HG02571 (cell line): Measurements from ENCODE around the gene NPHS1.
"Not testable (repeated sequence)": the region's sequence is repeated elsewhere in the genome, so short reads cannot be mapped to it uniquely, and the experiment has no call there.

Experiments used
- ATAC-seq: cut with Tn5 transposase; IDR thresholded peaks from one replicate; pipeline ENCODE4 v1.9.1; 2021; ENCODE audit warnings: mild to moderate bottlenecking, moderate library complexity; ENCODE audit not compliant: unreplicated experiment

NPHS1 gene

DNA sequence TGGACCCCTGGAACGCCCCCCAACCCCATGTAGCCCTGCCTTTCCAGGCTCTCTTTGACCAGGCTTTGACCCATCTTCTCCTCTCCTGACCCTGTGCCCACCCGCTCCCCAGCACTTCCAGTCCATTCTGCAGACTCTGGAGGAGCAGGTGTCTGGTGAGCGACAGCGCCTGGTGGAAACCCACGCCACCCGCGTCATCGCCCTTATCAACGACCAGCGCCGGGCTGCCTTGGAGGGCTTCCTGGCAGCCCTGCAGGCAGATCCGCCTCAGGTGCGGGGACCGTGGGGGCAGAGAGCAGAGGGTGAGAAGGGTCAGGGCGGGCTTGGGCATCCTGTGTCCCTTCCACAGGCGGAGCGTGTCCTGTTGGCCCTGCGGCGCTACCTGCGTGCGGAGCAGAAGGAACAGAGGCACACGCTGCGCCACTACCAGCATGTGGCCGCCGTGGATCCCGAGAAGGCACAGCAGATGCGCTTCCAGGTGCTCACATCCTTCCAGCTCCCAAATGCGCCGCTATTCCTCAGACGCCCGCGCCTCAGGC, 22.2 kb upstream of the NPHS1 start:
- ATAC-seq = no peak

DNA sequence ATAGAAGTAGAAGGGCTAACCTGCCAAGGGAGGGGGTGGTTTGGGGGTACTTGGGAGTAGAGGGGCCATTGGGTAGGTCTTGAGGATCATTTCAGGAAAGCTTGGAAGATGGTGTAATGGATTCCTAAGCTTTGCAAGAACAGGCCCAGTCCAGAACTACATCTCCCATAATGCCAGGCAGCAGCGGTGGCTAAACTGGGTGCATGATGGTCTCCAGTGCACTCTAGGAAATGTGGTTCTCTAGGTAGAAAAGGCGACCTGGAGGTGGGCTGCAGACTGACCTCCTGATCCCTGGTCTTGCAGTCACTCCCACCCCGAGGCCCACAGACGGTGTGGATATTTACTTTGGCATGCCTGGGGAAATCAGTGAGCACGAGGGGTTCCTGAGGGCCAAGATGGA, 19.9 kb upstream of the NPHS1 start:
- ATAC-seq = no peak

DNA sequence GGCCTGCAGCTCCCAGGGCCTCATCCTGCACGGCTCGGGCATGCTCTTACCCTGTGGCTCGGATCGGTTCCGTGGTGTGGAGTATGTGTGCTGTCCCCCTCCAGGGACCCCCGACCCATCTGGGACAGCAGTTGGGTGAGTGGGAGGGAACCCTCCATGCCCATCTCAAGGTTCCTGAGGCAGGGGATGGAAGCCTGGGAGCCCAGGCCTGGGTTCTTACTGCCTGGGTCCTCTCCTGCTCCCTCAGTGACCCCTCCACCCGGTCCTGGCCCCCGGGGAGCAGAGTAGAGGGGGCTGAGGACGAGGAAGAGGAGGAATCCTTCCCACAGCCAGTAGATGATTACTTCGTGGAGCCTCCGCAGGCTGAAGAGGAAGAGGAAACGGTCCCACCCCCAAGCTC, 19.3 kb upstream of the NPHS1 start:
- ATAC-seq = no peak

DNA sequence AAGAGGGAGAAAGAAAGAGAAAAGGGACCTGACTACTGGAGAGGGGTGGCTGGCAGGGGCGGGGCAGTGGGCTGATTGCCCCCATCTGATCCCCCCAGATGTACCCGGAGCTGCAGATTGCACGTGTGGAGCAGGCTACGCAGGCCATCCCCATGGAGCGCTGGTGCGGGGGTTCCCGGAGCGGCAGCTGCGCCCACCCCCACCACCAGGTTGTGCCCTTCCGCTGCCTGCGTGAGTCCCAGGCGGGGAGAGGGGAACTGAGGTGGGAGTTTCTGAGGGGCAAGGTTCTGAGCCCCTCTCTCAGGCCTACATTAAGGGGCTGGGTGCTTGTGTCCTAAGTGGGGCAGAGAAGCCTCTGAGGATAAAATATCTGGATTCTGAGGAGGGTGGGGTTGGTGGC, 18.5 kb upstream of the NPHS1 start:
- ATAC-seq = no peak

DNA sequence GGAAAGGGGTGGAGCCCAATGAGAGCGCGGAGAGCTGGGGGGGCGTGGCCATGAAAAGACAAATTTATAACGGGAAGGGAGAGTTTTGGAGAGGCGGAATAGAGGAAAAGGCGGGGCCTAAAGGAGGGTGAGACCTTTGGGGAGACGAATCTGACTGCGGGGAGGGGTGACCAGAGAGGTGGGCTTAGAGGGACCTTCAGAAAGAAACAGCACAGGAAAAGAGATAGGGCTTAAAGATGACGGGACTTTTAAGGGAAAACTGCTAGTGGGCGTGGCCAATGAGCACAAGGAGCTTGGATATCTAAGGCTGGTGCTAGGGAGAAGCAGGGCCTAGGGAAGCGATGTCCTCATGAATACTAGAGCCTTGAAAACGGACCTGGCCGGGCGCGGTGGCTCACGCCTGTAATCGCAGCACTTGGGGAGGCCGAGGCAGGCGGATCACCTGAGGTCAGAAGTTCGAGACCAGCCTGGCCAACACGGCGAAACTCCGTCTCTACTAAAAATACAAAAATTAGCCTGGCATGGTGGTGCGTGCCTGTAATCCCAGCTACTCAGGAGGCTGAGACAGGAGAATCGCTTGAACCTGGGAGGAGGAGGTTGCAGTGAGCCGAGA, 17.9 kb upstream of the NPHS1 start:
- ATAC-seq = not testable (repeated sequence)

DNA sequence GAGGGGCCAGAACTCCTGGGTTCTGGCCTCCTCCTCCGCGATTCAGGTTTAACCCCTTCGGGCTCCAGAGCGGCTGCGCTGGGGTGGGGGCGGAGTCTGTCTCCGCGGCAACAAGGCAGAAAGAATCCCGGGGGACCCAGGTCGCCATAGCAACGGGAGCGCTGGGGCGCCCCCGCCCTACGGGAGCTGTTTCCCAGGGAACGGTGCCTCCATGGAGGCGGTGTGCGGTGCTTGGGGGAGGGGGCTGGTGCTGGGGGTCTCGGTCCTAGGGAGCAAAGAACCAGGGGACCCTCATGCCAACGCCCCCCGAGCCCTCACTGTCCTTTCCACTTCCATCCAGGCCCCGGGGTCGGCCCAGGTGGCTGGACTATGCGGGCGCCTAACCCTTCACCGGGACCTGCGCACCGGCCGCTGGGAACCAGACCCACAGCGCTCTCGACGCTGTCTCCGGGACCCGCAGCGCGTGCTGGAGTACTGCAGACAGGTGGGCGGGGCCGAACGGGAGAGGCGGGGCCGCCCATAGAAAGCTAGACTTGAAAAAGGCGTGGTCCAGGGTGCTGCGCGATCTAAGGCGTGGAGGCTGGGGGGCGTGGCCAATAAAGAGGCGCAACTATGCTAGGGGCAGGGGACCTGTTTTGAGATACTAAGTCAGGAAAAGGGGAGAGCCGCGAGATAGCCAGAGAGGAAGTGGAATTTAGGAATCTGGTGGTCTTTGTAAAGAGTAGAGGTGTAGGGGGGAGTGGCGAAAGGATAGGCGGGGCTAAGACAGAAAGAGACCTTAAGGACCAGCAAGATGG, 17.2 kb upstream of the NPHS1 start:
- no peak for ATAC-seq

DNA sequence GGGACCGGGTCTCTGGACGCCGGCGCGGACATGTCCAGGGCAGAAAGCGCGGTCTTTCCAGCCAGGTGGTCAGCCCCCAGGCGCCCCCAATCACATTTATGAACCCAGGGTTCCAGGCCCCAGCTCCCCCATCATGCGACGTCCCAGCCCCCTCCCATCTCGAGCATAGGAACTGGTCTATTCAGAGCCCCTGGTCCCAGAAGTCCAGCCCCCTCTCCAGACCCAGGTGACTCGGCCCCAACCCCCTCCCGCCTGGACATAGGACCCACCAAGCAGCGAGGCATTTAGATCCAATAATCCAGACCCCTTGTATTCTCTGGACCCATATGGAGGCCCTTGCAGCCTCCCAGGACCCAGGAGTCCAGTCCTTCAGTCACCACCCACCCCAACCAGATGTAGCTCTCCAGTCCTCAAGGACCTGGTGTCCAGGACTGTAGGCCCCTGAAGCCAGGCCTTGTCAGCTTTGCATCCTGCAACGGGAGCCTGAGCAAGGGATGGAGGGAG, 16.6 kb upstream of the NPHS1 start:
- ATAC-seq = no peak

DNA sequence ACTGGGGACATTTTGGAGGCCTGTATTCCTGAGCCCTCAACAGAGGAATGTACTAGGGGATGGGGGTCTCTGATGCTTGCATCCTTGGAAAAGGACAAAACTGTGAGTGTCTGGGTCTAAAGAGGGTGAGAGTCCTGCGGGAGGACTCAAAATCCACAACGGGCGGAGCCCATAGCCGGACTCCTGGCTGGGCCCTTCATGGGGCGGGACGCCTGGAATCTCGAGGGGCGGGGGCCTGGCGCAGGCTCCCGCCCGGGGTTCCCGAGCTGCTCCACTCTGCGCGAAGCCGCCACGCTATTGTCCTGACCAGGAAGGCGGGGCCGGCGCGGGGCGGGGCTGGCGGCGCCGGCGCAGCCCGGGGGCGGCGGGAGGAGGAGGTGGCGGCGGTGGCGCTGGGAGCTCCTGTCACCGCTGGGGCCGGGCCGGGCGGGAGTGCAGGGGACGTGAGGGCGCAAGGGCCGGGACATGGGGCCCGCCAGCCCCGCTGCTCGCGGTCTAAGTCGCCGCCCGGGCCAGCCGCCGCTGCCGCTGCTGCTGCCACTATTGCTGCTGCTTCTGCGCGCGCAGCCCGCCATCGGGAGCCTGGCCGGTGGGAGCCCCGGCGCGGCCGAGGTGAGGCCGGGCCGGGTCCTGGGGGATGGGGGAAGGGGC, 16.0 kb upstream of the NPHS1 start, which contains the start of gene APLP1:
Gene APLP1 (plus strand): TSS at position 403 of the 651 bp plus-strand sequence. CDS start 63 bp downstream, at position 466.
- ATAC-seq = no peak

DNA sequence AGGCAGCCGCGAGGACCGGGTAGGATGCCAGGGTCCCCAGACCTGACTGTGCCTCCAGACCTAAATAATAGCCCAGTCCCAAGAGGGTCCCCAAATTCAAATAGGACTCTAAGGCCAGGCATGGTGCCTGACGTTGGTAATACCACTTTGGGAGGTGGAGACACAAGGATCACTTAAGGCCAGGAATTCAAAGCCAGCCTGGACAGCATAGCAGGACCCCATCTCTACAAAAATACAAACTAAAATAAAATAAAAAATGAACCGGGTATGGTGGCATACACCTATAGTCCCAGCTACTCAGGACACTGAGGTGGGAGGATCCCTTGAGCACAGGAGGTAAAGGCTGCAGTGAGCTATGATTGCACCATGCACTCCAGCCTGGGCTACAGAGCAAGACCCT, 10.7 kb upstream of the NPHS1 start:
- no peak for ATAC-seq

DNA sequence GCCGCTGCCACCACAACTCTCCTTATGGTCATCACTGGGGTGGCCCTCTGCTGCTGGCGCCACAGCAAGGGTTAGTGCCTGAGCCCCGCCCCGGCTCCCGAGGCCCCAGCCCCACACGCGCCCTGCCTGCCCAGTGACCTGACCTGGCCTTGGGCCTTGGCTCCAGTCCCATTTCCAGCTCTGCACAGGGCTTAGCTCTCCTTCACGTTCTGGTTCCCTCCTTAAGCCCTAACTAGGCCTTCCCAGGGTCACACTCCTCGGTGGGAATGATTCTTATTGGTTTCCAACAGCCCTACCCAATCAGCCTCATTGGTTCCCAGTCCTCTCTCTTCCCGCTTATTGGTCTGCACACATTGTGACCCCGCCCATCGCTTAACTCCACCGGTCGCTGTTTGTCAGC, 10.2 kb upstream of the NPHS1 start:
- no peak for ATAC-seq

DNA sequence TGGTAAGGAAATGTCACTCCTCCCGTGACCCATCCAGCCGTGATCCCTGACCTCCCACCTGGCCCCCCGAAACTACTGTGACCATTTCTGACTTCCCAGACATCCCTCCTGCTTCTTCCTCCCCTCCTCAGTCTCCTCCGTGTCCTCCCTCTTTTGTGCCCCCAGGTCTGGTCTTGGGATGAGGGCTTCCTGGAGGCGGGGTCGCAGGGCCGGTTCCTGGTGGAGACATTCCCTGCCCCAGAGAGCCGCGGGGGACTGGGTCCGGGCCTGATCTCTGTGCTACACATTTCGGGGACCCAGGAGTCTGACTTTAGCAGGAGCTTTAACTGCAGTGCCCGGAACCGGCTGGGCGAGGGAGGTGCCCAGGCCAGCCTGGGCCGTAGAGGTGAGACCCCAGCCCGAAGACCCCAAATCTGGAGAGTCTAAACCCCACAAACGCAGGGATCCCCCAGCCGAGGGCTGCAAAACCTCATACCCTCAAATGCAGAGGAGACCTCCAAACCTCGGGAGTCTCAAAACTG, 9.4 kb upstream of the NPHS1 start:
- ATAC-seq = no peak

DNA sequence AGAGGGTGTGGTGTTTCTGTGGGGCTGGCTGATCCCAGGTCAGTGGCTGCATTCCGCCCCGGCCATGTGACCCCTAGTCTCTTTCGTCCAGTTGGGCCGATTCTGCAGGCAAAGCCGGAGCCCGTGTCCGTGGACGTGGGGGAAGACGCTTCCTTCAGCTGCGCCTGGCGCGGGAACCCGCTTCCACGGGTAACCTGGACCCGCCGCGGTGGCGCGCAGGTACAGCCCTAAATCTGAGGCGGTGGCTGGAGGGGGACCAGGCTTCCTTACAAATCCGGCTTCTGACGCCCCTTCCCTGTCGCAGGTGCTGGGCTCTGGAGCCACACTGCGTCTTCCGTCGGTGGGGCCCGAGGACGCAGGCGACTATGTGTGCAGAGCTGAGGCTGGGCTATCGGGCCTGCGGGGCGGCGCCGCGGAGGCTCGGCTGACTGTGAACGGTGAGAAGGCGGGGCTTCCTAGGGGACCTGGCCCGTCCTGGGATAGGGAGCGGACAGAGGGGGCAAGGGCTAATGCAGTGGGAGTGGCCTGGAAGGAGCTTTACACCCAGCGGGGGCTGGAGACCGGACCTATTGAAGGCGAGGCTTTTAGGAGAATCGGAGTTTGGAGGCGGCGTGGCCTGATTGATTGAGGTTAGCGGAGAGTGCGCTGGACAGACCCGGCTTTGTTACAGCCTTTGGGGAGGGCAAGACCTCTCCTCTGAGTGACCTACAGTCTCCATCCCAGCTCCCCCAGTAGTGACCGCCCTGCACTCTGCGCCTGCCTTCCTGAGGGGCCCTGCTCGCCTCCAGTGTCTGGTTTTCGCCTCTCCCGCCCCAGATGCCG, 8.7 kb upstream of the NPHS1 start:
- no peak for ATAC-seq

DNA sequence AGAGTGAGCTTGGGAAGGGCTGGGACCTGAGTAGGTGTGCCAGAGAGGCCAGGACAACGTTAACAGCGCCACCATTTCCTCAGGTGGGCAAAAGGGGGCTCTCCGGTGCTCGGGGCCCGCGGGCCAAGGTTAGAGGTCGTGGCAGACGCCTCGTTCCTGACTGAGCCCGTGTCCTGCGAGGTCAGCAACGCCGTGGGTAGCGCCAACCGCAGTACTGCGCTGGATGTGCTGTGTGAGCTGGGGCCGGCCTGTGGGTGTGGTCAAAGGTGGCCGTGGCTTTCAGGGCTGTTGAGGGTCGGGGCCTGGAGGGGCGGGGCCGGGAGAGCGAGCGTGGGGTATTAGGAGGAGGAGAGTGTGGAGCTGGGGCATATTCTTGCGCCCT, 8.1 kb upstream of the NPHS1 start:
- ATAC-seq = no peak

DNA sequence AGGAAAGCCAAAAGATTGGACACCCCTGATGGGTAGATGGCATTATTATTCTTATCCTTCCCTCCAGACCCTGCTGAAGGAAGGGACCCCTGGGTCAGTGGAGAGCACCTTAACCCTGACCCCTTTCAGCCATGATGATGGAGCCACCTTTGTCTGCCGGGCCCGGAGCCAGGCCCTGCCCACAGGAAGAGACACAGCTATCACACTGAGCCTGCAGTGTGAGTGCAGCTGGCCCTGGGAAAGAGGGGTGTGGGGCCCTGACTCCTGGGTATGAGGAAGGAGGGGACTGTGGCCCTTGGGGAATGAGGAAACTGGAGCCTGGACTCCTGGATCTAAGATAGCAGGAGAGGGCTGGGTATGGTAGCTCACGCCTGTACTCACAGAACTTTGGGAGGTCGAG, 7.1 kb upstream of the NPHS1 start:
- ATAC-seq = no peak

DNA sequence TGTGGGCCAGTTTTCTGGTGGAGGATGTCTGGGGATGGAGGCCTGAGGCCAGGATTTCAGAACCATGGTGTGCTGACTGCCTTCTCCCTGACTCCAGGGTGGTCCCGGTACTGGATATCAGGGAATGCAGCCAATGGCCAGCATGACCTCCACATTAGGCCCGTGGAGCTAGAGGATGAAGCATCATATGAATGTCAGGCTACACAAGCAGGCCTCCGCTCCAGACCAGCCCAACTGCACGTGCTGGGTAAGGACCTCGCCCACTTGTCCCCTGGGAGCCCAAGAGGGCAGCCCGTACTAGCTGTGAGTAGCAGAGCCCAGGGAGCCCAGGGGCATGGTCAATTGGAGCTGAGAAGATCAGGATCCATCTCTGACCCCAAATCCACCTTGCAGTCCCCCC, 6.0 kb upstream of the NPHS1 start:
- no peak for ATAC-seq

DNA sequence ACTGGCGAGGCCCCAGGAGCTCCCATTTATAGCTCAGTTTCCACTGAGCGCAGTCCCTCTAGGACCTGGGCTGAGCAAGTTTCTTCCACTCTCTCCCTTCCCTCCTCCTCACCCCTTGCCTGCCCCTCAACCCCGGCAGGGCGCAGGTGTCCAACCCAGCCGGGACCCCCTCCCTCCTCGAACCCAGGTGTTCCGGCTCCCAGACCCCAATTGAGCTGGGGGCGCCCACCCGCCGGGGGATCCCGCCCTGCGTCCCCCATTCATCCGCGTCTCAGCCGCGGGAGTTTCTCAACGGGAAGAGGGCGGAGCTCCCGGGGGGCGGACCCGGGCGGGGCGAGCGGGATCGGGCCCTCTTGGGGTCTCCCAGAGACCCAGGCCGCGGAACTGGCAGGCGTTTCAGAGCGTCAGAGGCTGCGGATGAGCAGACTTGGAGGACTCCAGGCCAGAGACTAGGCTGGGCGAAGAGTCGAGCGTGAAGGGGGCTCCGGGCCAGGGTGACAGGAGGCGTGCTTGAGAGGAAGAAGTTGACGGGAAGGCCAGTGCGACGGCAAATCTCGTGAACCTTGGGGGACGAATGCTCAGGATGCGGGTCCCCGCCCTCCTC, 4.3 kb upstream of the NPHS1 start, which contains the start of gene KIRREL2:
Gene KIRREL2 (plus strand): TSS at position 366 of the 604 bp plus-strand sequence. CDS start 209 bp downstream, at position 575.
- no peak for ATAC-seq

DNA sequence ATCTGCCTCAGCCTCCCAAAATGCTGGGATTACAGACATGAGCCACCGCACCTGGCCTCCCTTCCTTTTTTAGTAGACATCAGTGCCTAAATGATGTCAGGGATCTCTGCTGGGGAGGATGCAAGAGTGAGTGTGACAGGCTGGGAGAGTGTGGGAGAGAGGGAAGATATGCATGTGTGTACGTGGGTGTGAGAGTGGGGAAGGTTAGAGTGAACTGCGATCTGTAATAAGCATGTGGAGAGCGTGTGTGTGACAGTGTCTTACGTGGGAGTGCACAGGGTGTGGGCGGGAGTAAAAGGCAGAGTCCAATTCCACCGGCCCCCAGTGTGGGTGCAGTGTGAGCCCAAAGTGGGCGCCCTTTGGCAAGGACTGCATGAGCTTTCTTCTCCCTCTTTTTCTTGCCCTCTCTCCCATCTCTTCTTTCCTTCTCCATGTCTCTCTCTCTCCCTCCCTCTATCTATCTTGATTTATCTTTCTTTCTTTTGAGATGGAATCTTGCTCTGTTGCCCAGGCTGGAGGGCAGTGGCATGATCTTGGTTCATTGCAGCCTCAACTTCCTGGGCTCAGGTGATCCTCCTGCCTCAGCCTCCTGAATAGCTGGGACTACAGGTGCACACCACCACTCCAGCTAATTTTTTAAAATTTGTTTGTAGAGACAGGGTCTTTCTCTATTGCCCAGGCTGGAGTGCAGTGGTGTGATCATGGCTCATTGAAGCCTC, 893 bp upstream of the NPHS1 start:
- ATAC-seq = no peak

DNA sequence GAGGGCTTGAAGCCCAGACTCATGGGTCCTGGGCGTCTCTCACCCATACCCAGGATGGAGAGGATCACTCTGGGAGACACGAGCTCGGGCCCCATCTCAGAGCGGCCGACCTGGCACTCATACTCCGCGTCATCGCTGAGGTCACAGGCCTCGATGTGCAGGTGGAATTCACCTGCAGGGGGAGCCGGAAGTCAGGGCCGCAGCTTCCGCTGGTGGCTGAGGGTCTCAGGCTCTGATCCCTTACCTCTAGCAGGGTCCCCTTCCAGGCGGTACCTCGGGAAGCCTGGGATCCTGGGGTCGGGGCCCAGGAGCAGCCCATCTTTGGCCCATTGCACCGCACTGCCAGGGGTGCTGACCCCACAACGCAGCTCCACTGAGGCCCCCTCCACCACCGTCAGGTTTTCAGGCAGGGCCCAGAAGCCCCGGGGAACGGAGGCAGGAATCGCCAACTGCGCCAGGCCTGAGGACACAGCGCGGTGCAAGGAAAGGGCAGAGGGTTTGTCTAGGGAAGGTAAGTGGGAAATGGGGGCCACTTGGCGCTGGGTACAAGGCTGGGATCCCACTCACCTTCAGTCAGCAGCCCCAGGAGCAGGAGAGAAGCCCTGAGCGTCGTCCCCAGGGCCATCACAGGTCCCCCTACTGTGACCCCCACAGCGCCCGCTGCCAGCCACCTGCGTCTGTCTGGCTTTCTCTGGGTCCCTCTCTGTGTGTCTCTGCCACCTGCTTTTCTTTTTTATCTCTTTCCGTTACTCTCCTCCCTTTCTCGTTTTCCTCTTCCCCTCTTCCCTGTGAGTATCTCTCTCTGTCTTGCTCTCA, 883 bp downstream of the NPHS1 start:
- ATAC-seq = no peak
